Measurements from ENCODE around the gene PAF1. TPM values are rescaled to one million over a fixed set of nuclear protein-coding genes. Genes with fewer than 3 reads are reported as not detected.
"Not testable (repeated sequence)": the region's sequence is repeated elsewhere in the genome, so short reads cannot be mapped to it uniquely, and the experiment has no call there.

The PAF1 gene
- total RNA-seq, 3 donors from 2014 or later, result 41.3 to 49.5 (median 45.2) TPM

- Histone ChIP-seq H3K36me3 (peaks cover 44% of the 10 kb centered on the region), H3K4me3 (no peak overlapping the region), H3K27ac (peak overlapping the region; percentile 13 to 64), H3K9me3 (no peaks in the 10 kb centered on the region), H3K27me3 (no peaks in the 10 kb centered on the region), H3K4me1 (no peaks in the 10 kb centered on the region)
- intact Hi-C loops (cut with DNase I; ENCODE audit: low total_unique reads), result no loop called here
- DNase-seq (ENCODE audit: low spot score in 2 of 2), result no peak
- TF ChIP-seq POLR2A (IDR thresholded peaks at IDR 0.05) (no peak), CTCF (IDR thresholded peaks at IDR 0.05) (no peak), POLR2AphosphoS5 (IDR thresholded peaks at IDR 0.05) (no peak)
Measured at GRCh38 chr19:39379865-39380396, 11.0 kb downstream of the PAF1 start.

GRCh38 chr19:39379366-39379765 lies 11.5 kb downstream of the PAF1 start:
- DNase-seq (ENCODE audit: low spot score in 2 of 2); intact Hi-C loops (cut with DNase I; ENCODE audit: low total_unique reads); H3K4me3 ChIP-seq; H3K4me1 ChIP-seq; H3K9me3 ChIP-seq; H3K27me3 ChIP-seq: not testable (repeated sequence)
- H3K27ac ChIP-seq, result peak overlapping the region in 1 of 2 donors; percentile 19
- peaks cover 44% of the 10 kb centered on the region for H3K36me3 ChIP-seq

- peaks cover 44% of the 10 kb centered on the region for H3K36me3 ChIP-seq
- no peak for DNase-seq (ENCODE audit: low spot score in 2 of 2)
- intact Hi-C loops (cut with DNase I; ENCODE audit: low total_unique reads), result no loop called here
- H3K27ac ChIP-seq, result peak overlapping the region in 1 of 2 donors; percentile 32
- peaks cover 6 to 14% of the 10 kb centered on the region in 2 donors for H3K4me1 ChIP-seq
- no peaks in the 10 kb centered on the region for H3K27me3 ChIP-seq
- no peaks in the 10 kb centered on the region for H3K9me3 ChIP-seq
- no peak overlapping the region for H3K4me3 ChIP-seq
- TF ChIP-seq POLR2AphosphoS5 (IDR thresholded peaks at IDR 0.05), result no peak
- no peak for TF ChIP-seq POLR2A (IDR thresholded peaks at IDR 0.05)
- TF ChIP-seq CTCF (IDR thresholded peaks at IDR 0.05), result no peak
Measured at GRCh38 chr19:39377373-39378362, 13.2 kb downstream of the PAF1 start.

- H3K36me3 ChIP-seq, result peaks cover 41% of the 10 kb centered on the region
- no peaks in the 10 kb centered on the region for H3K9me3 ChIP-seq
- no peak overlapping the region for H3K27ac ChIP-seq
Measured at GRCh38 chr19:39375929-39376328, 15.0 kb downstream of the PAF1 start.

GRCh38 chr19:39372941-39373340 lies 18.0 kb downstream of the PAF1 start:
- no peaks in the 10 kb centered on the region for H3K9me3 ChIP-seq
- H3K4me3 ChIP-seq, result peak overlapping the region in 1 of 3 donors; percentile 31
- DNase-seq (ENCODE audit: low spot score in 2 of 2), result no peak
- H3K4me1 ChIP-seq, result peaks cover 8 to 20% of the 10 kb centered on the region in 2 donors
- H3K27me3 ChIP-seq, result no peaks in the 10 kb centered on the region
- TF ChIP-seq CTCF (IDR thresholded peaks at IDR 0.05) (no peak), POLR2A (IDR thresholded peaks at IDR 0.05) (no peak), POLR2AphosphoS5 (IDR thresholded peaks at IDR 0.05) (no peak)
- H3K27ac ChIP-seq, result peak overlapping the region; percentile 93 to 99
- peaks cover 22% of the 10 kb centered on the region for H3K36me3 ChIP-seq
- intact Hi-C loops (cut with DNase I; ENCODE audit: low total_unique reads), result no loop called here

More at GRCh38 chr19:39375929-39376328, 15.0 kb downstream of the PAF1 start:
- H3K27me3 ChIP-seq, result no peaks in the 10 kb centered on the region
- peaks cover 8 to 20% of the 10 kb centered on the region in 2 donors for H3K4me1 ChIP-seq
- intact Hi-C loops (cut with DNase I; ENCODE audit: low total_unique reads), result no loop called here
- no peak overlapping the region for H3K4me3 ChIP-seq
- no peak for DNase-seq (ENCODE audit: low spot score in 2 of 2)
- TF ChIP-seq POLR2AphosphoS5 (IDR thresholded peaks at IDR 0.05), result no peak
- TF ChIP-seq POLR2A (IDR thresholded peaks at IDR 0.05), result no peak
- no peak for TF ChIP-seq CTCF (IDR thresholded peaks at IDR 0.05)

Measured in breast epithelium (tissue), 4 donors.